ENCODE results near the gene WDR43.
"Not testable (repeated sequence)": the region's sequence is repeated elsewhere in the genome, so short reads cannot be mapped to it uniquely, and the experiment has no call there.

The WDR43 gene

DNA sequence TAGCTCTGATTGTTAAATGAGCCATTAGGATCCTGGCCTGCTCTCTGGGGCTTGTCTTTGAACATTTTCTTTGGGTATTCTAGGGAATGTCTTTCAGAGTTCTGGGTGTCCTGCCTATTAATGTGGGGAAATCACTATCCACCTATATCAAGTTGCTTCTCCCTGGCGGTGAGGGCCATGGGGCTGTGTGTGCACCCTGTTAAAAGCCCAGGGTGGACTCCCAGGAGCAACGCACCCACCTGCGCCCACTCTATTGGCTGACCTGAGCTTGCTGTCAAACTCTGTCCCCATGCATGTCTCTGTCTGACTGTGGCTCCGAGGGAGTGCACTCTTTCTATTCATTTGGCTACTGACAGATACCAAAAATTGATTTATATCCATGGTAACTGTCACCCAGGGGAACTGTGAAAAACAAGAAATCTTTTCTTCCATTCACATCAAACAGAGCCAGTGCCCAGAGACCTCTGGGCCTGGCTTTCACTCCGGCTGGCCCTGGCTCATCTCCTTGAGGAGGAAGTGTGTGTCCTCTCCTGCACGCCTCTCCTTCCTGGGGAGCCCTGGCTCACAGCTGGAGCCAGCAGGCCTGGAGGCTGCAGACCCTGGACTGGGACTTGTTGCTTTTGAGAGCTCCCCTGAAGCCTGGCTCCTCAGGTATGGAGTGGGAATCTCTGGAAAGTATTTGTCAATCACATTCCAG, 76.1 kb downstream of the WDR43 start:
- DNase-seq = no peak

- no peak for DNase-seq
Observed at GRCh38 chr2:28972778-28973335, 78.4 kb downstream of the WDR43 start.

GRCh38 chr2:28974252-28974651, 79.8 kb downstream of the WDR43 start:
- DNase-seq = no peak

DNA sequence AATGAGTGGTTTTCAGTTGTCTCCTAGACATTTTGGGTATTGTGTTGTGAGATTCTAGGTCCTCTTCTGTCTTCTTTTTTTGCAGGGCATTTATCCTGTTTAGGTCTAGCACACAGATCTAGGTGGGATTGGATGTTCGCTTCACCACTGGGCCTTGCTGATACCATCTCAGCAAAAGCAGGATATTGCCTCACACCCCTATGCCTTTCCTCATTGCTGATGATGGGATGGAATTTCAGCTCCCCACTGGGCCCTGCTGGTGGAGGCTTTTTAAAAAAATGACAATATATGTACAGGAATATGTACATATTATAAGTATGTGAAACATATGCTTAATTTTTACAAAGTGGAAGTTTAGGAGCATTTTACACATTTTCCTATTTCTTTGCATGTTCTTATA, 81.2 kb downstream of the WDR43 start:
- DNase-seq = no peak

- no peak for DNase-seq
Observed at GRCh38 chr2:28976584-28976983, 82.1 kb downstream of the WDR43 start.

DNA sequence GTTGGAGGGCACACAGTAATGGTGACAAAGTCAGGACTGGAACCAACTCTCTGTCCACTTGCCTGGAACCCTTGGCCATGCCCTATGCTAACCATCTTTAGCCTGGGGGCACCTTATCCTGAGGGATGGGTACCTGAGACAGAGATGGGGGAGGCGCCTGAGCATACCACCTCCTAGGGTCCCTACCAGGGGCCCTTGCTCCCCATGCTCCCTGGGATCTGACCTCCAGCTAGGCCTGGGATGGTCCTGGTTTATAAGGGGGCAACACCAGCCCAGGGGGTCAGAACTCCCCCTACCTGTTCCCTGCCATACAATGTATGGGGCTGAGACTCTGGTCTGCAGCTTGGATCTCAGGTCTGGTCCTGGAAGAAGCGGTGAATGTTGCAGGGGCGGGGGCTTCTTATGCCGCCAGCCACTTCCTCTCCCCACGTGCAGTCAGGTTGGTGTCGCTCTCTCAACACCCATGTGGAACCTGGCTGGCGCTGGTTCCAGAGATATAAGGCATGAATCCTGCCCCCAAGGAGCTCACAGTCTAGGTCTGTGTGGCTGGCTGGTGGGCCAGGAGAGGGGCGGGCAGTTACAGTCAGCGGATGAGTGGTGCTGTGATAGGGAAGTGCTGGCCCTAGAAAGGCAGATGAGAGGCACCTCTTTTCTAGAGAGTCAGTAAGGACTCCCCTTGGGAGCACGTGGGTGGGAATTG, 82.9 kb downstream of the WDR43 start:
- no peak for DNase-seq

- DNase-seq = not testable (repeated sequence)
Observed at GRCh38 chr2:28978001-28978400, 83.5 kb downstream of the WDR43 start.

DNA sequence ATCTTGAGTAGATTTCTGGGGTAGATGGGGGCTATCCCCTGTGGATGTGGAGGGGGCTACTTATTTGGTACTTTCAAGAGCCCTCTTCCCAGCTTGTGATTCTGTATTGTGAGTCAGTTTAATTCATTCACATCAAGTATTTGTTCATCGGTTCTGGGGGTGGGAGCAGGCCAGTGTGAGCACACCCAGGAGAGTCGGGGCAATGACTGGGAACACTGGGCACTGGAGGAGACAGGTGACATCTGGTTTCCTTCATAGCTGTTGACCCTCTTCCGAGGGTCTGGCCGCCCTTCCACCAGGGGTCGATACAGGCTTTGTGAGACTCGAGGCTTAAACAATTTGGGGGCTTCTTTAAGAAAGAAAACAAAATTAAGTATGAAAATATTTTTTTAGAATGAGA, 84.1 kb downstream of the WDR43 start:
- no peak for DNase-seq

DNA sequence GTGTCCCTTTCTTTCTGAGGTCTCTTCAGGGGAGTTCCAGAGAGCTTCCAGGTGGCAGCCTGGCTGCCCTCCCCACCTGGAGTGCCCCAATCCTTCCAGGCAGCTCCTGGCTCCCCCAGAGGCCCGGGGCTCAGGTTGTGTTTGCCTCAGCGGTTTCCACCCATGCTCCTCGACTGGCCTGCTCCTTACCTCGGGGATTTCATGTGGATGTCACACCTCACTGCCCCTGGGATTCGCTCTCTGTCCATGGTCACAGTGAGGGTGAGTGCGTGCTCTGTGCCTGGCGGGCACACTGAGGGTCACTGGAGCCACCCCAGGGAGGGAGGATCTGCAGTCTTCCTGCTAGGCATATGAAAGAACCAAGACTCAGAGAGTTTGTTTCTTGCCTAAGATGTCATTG, 84.6 kb downstream of the WDR43 start:
- DNase-seq = no peak

GRCh38 chr2:28979576-28980366, 85.3 kb downstream of the WDR43 start:
- no peak for DNase-seq

DNA sequence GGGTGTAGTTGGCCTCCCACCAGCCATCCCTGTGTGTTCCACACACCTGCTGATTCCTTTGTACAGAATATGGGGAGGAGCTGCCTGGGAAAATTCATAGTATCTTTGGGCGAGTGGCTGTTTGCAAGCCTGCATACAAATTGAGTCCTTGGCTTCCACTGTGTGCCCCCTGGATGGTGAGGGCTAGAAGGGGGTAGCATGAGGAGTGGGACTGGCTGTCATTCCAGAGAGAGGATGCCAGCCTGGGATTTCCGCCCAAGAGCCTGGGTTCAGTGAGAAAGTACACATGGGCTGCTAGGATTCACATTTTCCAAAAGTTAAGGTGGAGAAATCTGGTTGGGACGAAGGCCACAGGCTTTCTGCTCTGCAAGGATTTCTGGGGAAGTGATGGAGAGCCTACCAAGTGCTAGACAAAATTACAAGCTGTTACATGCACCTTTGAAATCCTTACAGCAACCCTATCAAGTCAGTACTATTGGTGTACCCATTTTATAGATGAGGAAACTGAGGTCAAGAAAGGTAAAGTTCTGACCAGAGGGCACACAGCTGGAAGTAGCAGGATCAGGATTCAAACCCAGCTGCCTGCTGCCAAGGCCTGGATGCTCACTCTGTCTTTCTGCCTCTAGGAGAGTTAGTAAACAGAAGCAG, 86.0 kb downstream of the WDR43 start:
- DNase-seq = no peak

- no peak for DNase-seq
Observed at GRCh38 chr2:28981016-28981441, 86.6 kb downstream of the WDR43 start, which contains the start of gene TOGARAM2. TSS of gene TOGARAM2 (plus strand) at chr2:28981298. CDS start at chr2:28994835, 13,537 bp downstream.

GRCh38 chr2:28981620-28982376, 87.3 kb downstream of the WDR43 start:
- no peak for DNase-seq

DNA sequence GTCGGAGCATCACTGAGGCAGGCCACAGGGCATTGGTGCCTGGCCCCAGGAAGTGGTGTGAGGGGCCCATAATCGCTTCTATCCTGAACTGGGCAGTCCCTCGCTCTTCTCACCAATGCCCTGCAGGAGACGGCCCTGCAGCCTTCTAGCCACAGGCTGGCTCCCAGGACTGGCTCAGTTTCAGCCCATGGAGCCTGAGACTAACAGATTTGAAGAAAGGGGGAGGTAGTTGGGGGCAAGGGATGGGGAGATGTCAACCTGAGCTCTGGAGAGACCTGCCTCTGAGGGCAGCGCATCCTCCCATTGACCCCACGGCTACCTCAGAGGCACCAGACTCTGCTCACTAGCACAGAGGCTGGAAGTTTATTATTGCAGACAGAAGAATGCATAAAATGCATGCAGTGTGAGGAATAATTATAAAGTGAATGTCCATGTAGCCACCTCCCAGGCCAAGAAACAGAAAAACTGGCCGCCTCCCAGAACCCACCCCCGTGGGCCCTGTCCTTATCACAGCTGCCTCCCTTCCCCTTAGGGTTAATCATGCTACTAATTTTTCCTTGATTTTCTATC, 88.0 kb downstream of the WDR43 start:
- no peak for DNase-seq

- DNase-seq = no peak
Observed at GRCh38 chr2:28986429-28986828, 92.0 kb downstream of the WDR43 start.

GRCh38 chr2:28989973-28990372, 95.5 kb downstream of the WDR43 start:
- DNase-seq = no peak

DNA sequence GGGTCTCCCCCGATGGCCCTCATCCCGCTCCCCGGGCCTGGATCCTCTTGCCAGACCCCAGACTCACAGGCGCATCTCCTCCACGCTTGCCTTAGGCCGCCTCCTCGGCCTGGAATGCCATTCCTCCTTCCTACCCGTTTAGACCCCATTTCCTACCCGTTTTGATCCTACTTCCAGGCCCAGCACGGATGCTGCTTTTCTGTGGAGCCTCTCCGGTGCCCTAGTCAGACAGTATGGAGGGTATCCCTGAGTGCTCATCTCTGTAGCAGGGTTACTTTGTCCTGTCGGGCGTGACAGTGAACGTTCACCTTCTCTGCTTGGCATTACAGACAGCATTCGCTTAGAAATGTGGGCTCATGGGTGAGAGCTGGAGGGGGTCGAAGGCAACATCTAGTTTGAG, 96.0 kb downstream of the WDR43 start:
- DNase-seq = no peak

- no peak for DNase-seq
Observed at GRCh38 chr2:28991021-28991420, 96.6 kb downstream of the WDR43 start.

DNA sequence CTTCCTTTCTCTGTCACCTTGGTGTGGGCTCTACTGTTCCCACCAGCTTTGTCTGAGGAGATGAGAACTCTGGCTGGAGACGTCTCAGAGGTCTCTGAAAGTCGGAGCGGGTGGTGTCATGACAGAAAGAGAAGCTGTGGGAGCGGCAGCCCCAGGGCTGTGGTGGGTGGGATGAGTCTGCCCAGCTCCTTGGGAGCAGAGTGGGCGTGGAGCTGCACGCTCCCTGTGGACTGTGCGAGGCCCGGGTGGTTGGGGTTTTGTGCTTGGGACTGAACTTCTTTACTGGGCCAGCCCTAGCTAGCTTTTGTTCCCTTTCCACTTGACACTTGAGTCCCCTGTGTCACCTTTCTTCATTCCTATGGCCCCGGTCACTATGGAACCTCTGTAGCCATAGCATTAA, 97.0 kb downstream of the WDR43 start:
- no peak for DNase-seq

- DNase-seq = no peak
Observed at GRCh38 chr2:28993206-28993960, 98.9 kb downstream of the WDR43 start.

GRCh38 chr2:28994074-28994473, 99.6 kb downstream of the WDR43 start:
- no peak for DNase-seq

Measured in amniotic stem cell (primary cell).